ENCODE results near the gene MAP3K19. TPM values are rescaled to one million over a fixed set of nuclear protein-coding genes. Genes with fewer than 3 reads are reported as not detected.

MAP3K19 gene
- total RNA-seq (2021; ENCODE audit: unreplicated experiment) (not detected), Bru-seq, nascent RNA (percentile 1 among the genes with signal in this experiment), BruChase-seq, experiment 1, labeled RNA remaining after a 6-hour chase (percentile 9 among the genes with signal in this experiment), BruChase-seq, experiment 2, labeled RNA remaining after a 2-hour chase (percentile 3 among the genes with signal in this experiment)
- 0.01 TPM in 1 of 2 replicates, not detected in the other for polyA plus RNA-seq (2012)
- long read RNA-seq = 0 reads

DNA sequence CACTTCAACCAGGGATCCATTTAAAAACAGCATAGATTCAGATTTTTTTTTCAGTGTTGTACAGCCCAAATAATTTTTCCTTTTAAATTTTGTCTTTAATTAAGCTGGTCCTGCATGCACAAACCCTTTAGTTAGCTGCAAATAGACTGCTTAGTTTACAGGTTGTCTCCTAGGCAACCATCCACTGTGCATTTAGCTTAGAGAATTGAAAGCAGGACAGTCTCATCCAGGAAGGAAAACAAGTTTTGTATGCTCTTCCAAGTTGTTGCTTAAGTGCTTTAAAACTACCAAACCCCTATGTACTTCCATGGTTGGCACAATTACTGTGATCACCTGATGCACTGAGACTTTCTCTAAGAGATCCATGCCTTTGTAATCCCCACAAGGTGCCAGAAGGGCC, at the start of gene MAP3K19:
Gene MAP3K19, minus strand, starts transcription at position 148 of the 400 bp plus-strand sequence. CDS start 22,800 bp downstream, outside the sequence.
- BruUV-seq (replicated peaks) = no TSS peak
- no peak for DNase-seq (ENCODE audit: low read depth, low spot score)
- Histone ChIP-seq H3K9me3 (ENCODE audit: control insufficient read depth in 1 of 2, insufficient read depth in 1 of 2, low read depth in 1 of 2, low read length in 2 of 2) (no peaks in the 10 kb centered on the region), H3K9ac (ENCODE audit: low read length) (no peak within 1 kb of the TSS), H3K4me3 (replicated peaks in 1 of 2; ENCODE audit: low read depth in 1 of 2, low read length in 2 of 2) (no peak within 1 kb of the TSS), H2AFZ (ENCODE audit: low read depth, low read length, poor library complexity, severe bottlenecking) (no peak within 1 kb of the TSS), H3K4me2 (ENCODE audit: low read length) (no peak within 1 kb of the TSS), H3K36me3 (ENCODE audit: control insufficient read depth in 1 of 2, insufficient read depth in 2 of 2, low read length in 2 of 2) (no peaks in the 10 kb centered on the region), H3K27ac (ENCODE audit: low read depth, low read length) (no peak within 1 kb of the TSS), H3K4me1 (ENCODE audit: control insufficient read depth in 1 of 2, insufficient read depth in 2 of 2, low read length in 2 of 2) (peaks cover 2 to 5% of the 10 kb centered on the region in 2 experiments; a peak in 1 of 4 replicates), H3K79me2 (ENCODE audit: insufficient read depth, low read length) (peaks cover 2% of the 10 kb centered on the region), H4K20me1 (ENCODE audit: insufficient read depth) (no peaks in the 10 kb centered on the region), H3K9me2 (ENCODE audit: insufficient read depth) (no peaks in the 10 kb centered on the region), H3K27me3 (ENCODE audit: insufficient read depth, low read length) (0 out of 2 replicates have a peak, but pooled peaks cover 5% of the 10 kb centered on the region)
- no peak for ATAC-seq
- TF ChIP-seq RAD21 (IDR thresholded peaks at IDR 0.05; ENCODE audit: low read depth) (no peak), MAX (IDR thresholded peaks at IDR 0.05) (no peak), REST (IDR thresholded peaks at IDR 0.05; ENCODE audit: low read depth) (no peak), CBX3 (IDR thresholded peaks at IDR 0.05; ENCODE audit: low read depth) (no peak), JUND (IDR thresholded peaks at IDR 0.05) (no peak), SRF (IDR thresholded peaks at IDR 0.05; ENCODE audit: low read depth) (no peak), EGR1 (IDR thresholded peaks at IDR 0.05; ENCODE audit: low read depth) (no peak), YY1 (IDR thresholded peaks at IDR 0.05; ENCODE audit: extremely low read depth, insufficient replicate concordance, low read depth, low read length) (no peak), POLR2AphosphoS5 (IDR thresholded peaks at IDR 0.05; ENCODE audit: low read depth, low read length) (no peak), CEBPB (IDR thresholded peaks at IDR 0.05; ENCODE audit: low read depth) (no peak), EZH2phosphoT487 (IDR thresholded peaks at IDR 0.05; ENCODE audit: borderline replicate concordance) (no peak), FOSL1 (IDR thresholded peaks at IDR 0.05; ENCODE audit: low read depth) (no peak), TCF7L2 (IDR thresholded peaks at IDR 0.05; ENCODE audit: borderline replicate concordance, extremely low read depth, insufficient read depth, insufficient read length) (no peak), EZH2 (IDR thresholded peaks at IDR 0.05) (no peak)
- TF ChIP-seq, protein P1, sequence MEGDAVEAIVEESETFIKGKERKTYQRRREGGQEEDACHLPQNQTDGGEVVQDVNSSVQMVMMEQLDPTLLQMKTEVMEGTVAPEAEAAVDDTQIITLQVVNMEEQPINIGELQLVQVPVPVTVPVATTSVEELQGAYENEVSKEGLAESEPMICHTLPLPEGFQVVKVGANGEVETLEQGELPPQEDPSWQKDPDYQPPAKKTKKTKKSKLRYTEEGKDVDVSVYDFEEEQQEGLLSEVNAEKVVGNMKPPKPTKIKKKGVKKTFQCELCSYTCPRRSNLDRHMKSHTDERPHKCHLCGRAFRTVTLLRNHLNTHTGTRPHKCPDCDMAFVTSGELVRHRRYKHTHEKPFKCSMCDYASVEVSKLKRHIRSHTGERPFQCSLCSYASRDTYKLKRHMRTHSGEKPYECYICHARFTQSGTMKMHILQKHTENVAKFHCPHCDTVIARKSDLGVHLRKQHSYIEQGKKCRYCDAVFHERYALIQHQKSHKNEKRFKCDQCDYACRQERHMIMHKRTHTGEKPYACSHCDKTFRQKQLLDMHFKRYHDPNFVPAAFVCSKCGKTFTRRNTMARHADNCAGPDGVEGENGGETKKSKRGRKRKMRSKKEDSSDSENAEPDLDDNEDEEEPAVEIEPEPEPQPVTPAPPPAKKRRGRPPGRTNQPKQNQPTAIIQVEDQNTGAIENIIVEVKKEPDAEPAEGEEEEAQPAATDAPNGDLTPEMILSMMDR (IDR thresholded peaks at IDR 0.05 in 2 of 3, conservative IDR thresholded peaks at IDR 0.05 in 1 of 3; ENCODE audit: borderline replicate concordance in 1 of 3, insufficient read depth in 1 of 3, low read depth in 2 of 3, low read length in 2 of 3) = no peak
- TF ChIP-seq, protein P2, sequence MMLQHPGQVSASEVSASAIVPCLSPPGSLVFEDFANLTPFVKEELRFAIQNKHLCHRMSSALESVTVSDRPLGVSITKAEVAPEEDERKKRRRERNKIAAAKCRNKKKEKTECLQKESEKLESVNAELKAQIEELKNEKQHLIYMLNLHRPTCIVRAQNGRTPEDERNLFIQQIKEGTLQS (IDR thresholded peaks at IDR 0.05) = no peak
- TF ChIP-seq, protein P3, sequence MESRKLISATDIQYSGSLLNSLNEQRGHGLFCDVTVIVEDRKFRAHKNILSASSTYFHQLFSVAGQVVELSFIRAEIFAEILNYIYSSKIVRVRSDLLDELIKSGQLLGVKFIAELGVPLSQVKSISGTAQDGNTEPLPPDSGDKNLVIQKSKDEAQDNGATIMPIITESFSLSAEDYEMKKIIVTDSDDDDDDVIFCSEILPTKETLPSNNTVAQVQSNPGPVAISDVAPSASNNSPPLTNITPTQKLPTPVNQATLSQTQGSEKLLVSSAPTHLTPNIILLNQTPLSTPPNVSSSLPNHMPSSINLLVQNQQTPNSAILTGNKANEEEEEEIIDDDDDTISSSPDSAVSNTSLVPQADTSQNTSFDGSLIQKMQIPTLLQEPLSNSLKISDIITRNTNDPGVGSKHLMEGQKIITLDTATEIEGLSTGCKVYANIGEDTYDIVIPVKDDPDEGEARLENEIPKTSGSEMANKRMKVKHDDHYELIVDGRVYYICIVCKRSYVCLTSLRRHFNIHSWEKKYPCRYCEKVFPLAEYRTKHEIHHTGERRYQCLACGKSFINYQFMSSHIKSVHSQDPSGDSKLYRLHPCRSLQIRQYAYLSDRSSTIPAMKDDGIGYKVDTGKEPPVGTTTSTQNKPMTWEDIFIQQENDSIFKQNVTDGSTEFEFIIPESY (IDR thresholded peaks at IDR 0.05; ENCODE audit: extremely low read depth, insufficient replicate concordance, low read length) = no peak
- intact Hi-C loops (cut with micrococcal nuclease) = no loop called here
- POLR2A ChIA-PET = no interaction called here
- RAD21 ChIA-PET (ENCODE audit: low non-redundant PET in 1 of 2, low total read pairs in 2 of 2, uncharacterized antibody in 2 of 2, unreplicated experiment in 2 of 2) = no interaction called here
- CTCF ChIA-PET = no interaction called here

Measured in HCT116 (cell line).